Panc1 (cell line): ENCODE measurements around the gene BBC3. TPM values are rescaled to one million over a fixed set of nuclear protein-coding genes. Genes with fewer than 3 reads are reported as not detected.

Experiments
- ATAC-seq: fragments of 200-7000 bp; cut with Tn5 transposase; 2 replicates; pipeline ENCODE4 v1.9.1; 2020; ENCODE audit warnings: mild to moderate bottlenecking, moderate library complexity
- BruUV-seq: library from RNA; stranded (reverse); fragments of 400-500 nt; replicated peaks from 2 replicates; lab custom pipeline; 2021; lab: Mats Ljungman, UMichigan
- CTCF ChIA-PET: fragments of 300-600 bp; sonication (Branson Sonifier 250); formaldehyde crosslinking; loops from one replicate; lab custom pipeline; 2022; ENCODE audit warnings: antibody characterized with exemption; lab: Charles Lee
- POLR2A ChIA-PET: fragments of 300-600 bp; sonication (Branson Sonifier 250); formaldehyde crosslinking; loops from one replicate; lab custom pipeline; 2022; ENCODE audit warnings: antibody characterized with exemption; lab: Charles Lee
- DNase-seq: peaks from one replicate; pipeline ENCODE4 v3.0.0-alpha.2; 2010; ENCODE audit warnings: low read depth, low spot score
- H3K27ac ChIP-seq: 2 replicates; pipeline ENCODE4 v1.5.1; 2011; ENCODE audit warnings: mild to moderate bottlenecking, low read length, inconsistent platforms
- H3K27me3 ChIP-seq: fragments of 200-500 bp; sonication (Bioruptor generic); 2 replicates; pipeline ENCODE4 v1.6.0; 2014; ENCODE audit warnings: low read length, inconsistent platforms; ENCODE audit not compliant: control insufficient read depth, insufficient read depth
- H3K36me3 ChIP-seq: fragments of 200-500 bp; sonication (Bioruptor generic); 2 replicates; pipeline ENCODE4 v1.5.1; 2014; ENCODE audit warnings: inconsistent platforms, mild to moderate bottlenecking, low read length, moderate library complexity; ENCODE audit not compliant: control insufficient read depth, insufficient read depth
- H3K4me1 ChIP-seq: 2 replicates; pipeline ENCODE4 v1.5.1; 2011; ENCODE audit warnings: inconsistent platforms, mild to moderate bottlenecking, low read length, moderate library complexity; ENCODE audit not compliant: control insufficient read depth, insufficient read depth
- H3K4me3 ChIP-seq, 2 experiments: 2 replicates each; pipeline ENCODE4 v1.5.1; 2011 to 2012; ENCODE audit warnings: low read depth in 2 of 2, low read length in 2 of 2, mild to moderate bottlenecking in 2 of 2, inconsistent platforms in 1 of 2, moderate library complexity in 1 of 2
- H3K9me3 ChIP-seq: fragments of 200-500 bp; sonication (Bioruptor generic); 2 replicates; pipeline ENCODE4 v1.5.1; 2014; ENCODE audit warnings: low read depth, mild to moderate bottlenecking, inconsistent platforms, low read length, moderate library complexity; ENCODE audit not compliant: control insufficient read depth, insufficient read depth
- CTCF ChIP-seq: fragments of 450-650 bp; IDR thresholded peaks from 2 replicates; pipeline ENCODE4 v1.5.1; 2017; ENCODE audit warnings: mild to moderate bottlenecking
- POLR2AphosphoS5 ChIP-seq: IDR thresholded peaks from 2 replicates; pipeline ENCODE4 v1.6.1; 2012; ENCODE audit warnings: mild to moderate bottlenecking, low read depth, low read length, moderate library complexity
- REST ChIP-seq, 2 experiments: IDR thresholded peaks; 2 replicates each; pipeline ENCODE4 v1.6.1; 2011 to 2012; ENCODE audit warnings: low read depth in 2 of 2, control low read depth in 1 of 2, low read length in 1 of 2, mild to moderate bottlenecking in 1 of 2, moderate library complexity in 1 of 2; ENCODE audit not compliant: insufficient read depth in 1 of 2
- SIN3A ChIP-seq: IDR thresholded peaks from 2 replicates; pipeline ENCODE4 v1.6.1; 2012; ENCODE audit warnings: low read depth, mild to moderate bottlenecking, low read length, moderate library complexity, borderline replicate concordance; ENCODE audit not compliant: insufficient read depth
- TCF7L2 ChIP-seq: IDR thresholded peaks from 2 replicates; pipeline ENCODE4 v1.6.1; 2011; ENCODE audit warnings: mild to moderate bottlenecking, low read depth, low read length, inconsistent platforms
- in situ Hi-C: cut with HindIII; loops from 2 replicates; pipeline ENCODE4 v1.10.0; 2016; ENCODE audit warnings: low sequenced_read_pairs, low pct_unique_long_range_greater_than_20kb
- intact Hi-C: fragments of 100-400 bp; cut with micrococcal nuclease; formaldehyde crosslinking; loops from one replicate; pipeline ENCODE4 v1.10.0; 2022; ENCODE audit not compliant: unreplicated experiment
- total RNA-seq: library from RNA; stranded (reverse); gene quantifications from one replicate; pipeline ENCODE4 v1.2.1, GENCODE V29; 2021; ENCODE audit not compliant: unreplicated experiment

BBC3 gene
- total RNA-seq, 1 experiment from 2014 or later = 7.6 TPM

- intact Hi-C loops = loop anchor here (5.0 kb wide), 1 partner anchor 100 kb away; no protein-coding TSS in a partner anchor
- in situ Hi-C loops = no loop called here
- no peaks in the 10 kb centered on the region for H3K27me3 ChIP-seq
- H3K4me3 ChIP-seq = no peak overlapping the region
- ATAC-seq = no peak
- no peak for DNase-seq
- no peak for TF ChIP-seq SIN3A
- peak; percentile 93 for TF ChIP-seq CTCF
- POLR2A ChIA-PET = interaction anchor here (0.6 to 0.7 kb wide), 2 partner anchors 69 to 87 kb away, joined by 3 to 4 read pairs; no protein-coding TSS in a partner anchor
- peak overlapping the region; percentile 48; the same call in 1 of the 2 replicates for H3K27ac ChIP-seq
- H3K36me3 ChIP-seq = no peaks in the 10 kb centered on the region
- CTCF ChIA-PET = interaction anchor here (0.6 to 1.1 kb wide), 6 partner anchors 15 to 847 kb away, joined by 3 to 6 read pairs (median 3); no protein-coding TSS in a partner anchor
- H3K9me3 ChIP-seq = no peaks in the 10 kb centered on the region
- no TSS peak for BruUV-seq
- H3K4me1 ChIP-seq = no peaks in the 10 kb centered on the region; the same call in 1 of the 2 replicates
Measured at GRCh38 chr19:47247308-47247990, 16.4 kb upstream of the BBC3 start.

- no peaks in the 10 kb centered on the region for H3K27me3 ChIP-seq
- no peak for DNase-seq
- H3K27ac ChIP-seq = peak overlapping the region; percentile 91
- in situ Hi-C loops = no loop called here
- TSS peak; percentile 76 for BruUV-seq
- H3K9me3 ChIP-seq = no peaks in the 10 kb centered on the region
- ChIA-PET CTCF (interaction anchor here (0.5 to 1.7 kb wide), 8 partner anchors 12 to 113 kb away, joined by 3 to 40 read pairs (median 4); partner anchors contain the start of genes CCDC9 and SAE1), POLR2A (interaction anchor here (0.6 to 1.0 kb wide), 4 partner anchors 10 to 131 kb away, joined by 3 to 4 read pairs (median 3); partner anchors contain the start of genes CCDC9 and ZC3H4)
- peaks cover 4% of the 10 kb centered on the region for H3K4me1 ChIP-seq
- no peaks in the 10 kb centered on the region for H3K36me3 ChIP-seq
- peak; percentile 89 for ATAC-seq
- peak overlapping the region; percentile 63 to 80 for H3K4me3 ChIP-seq
- no peak for TF ChIP-seq REST (IDR thresholded peaks at IDR 0.05; ENCODE audit: insufficient read depth in 1 of 2, low read depth in 2 of 2, low read length in 1 of 2)
- no peak for TF ChIP-seq TCF7L2
- TF ChIP-seq CTCF = peak; percentile 96
- TF ChIP-seq POLR2AphosphoS5 = peak; percentile 50; the same call in 1 of the 2 replicates
- TF ChIP-seq SIN3A = 0 out of 2 replicates have a peak, but pooled peaks have one; percentile 35
- intact Hi-C loops = no loop called here
Measured at GRCh38 chr19:47243776-47244547, 13.0 kb upstream of the BBC3 start.
